ENCODE measurements around the gene TOP2B. TPM values are rescaled to one million over a fixed set of nuclear protein-coding genes. Genes with fewer than 3 reads are reported as not detected.

The TOP2B gene
- total RNA-seq, 6 experiments from 2014 or later, result 69.9 to 97.1 (median 88.5) TPM

DNA sequence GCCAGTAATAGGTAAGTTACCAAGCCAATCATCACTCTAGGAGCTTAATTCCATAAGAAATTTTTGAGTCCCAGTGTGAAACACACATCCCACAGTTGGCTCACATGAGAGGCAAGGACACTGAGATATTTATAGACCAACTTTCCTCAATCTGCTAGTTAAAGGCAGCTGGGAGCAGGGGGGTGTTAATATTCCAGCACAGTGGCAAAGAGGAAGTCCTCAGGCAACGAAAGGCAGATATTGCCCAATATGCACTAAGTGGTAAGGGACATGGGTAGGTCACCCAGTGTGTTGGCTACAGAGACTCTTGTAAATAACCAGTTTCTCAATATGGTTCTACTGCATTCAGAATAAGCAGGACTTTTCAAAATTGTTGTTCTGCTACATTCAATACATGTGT, 61.0 kb downstream of the TOP2B start:
- peak overlapping the region; percentile 54 for H3K4me3 Mint-ChIP-seq
- DNase-seq, result peak; percentile 21
- peaks cover 23% of the 10 kb centered on the region for H3K36me3 Mint-ChIP-seq (ENCODE audit: low read depth)
- H3K27me3 Mint-ChIP-seq (ENCODE audit: insufficient read depth), result no peaks in the 10 kb centered on the region; the same call in 1 of the 2 replicates
- no peak for TF ChIP-seq CTCF (IDR thresholded peaks at IDR 0.05)
- no peaks in the 10 kb centered on the region for H3K9me3 Mint-ChIP-seq
- H3K4me1 Mint-ChIP-seq (ENCODE audit: low read depth), result peaks cover 30% of the 10 kb centered on the region
- H3K27ac Mint-ChIP-seq, result peak overlapping the region; percentile 72

GRCh38 chr3:25597535-25598101, 67.1 kb downstream of the TOP2B start:
- no peak overlapping the region for H3K4me3 Mint-ChIP-seq
- H3K27ac Mint-ChIP-seq, result no peak overlapping the region
- H3K27me3 Mint-ChIP-seq (ENCODE audit: insufficient read depth), result no peaks in the 10 kb centered on the region; the same call in none of the 2 replicates
- 0 out of 2 replicates have a peak, but pooled peaks cover 8% of the 10 kb centered on the region for H3K36me3 Mint-ChIP-seq (ENCODE audit: low read depth)
- H3K9me3 Mint-ChIP-seq, result no peaks in the 10 kb centered on the region
- DNase-seq, result no peak
- no peak for TF ChIP-seq CTCF (IDR thresholded peaks at IDR 0.05)
- H3K4me1 Mint-ChIP-seq (ENCODE audit: low read depth), result peaks cover 18% of the 10 kb centered on the region

- DNase-seq, result peak; percentile 86
- TF ChIP-seq CTCF (IDR thresholded peaks at IDR 0.05), result peak; percentile 98
- no peaks in the 10 kb centered on the region; the same call in none of the 2 replicates for H3K27me3 Mint-ChIP-seq (ENCODE audit: insufficient read depth)
- H3K4me3 Mint-ChIP-seq, result no peak overlapping the region
- H3K36me3 Mint-ChIP-seq (ENCODE audit: low read depth), result 0 out of 2 replicates have a peak, but pooled peaks cover 8% of the 10 kb centered on the region
- H3K27ac Mint-ChIP-seq, result peak overlapping the region; percentile 68; the same call in 1 of the 2 replicates
- peaks cover 42% of the 10 kb centered on the region for H3K4me1 Mint-ChIP-seq (ENCODE audit: low read depth)
- H3K9me3 Mint-ChIP-seq, result no peaks in the 10 kb centered on the region
These were observed 70.7 kb downstream of the TOP2B start for GRCh38 chr3:25594007-25594502.

DNA sequence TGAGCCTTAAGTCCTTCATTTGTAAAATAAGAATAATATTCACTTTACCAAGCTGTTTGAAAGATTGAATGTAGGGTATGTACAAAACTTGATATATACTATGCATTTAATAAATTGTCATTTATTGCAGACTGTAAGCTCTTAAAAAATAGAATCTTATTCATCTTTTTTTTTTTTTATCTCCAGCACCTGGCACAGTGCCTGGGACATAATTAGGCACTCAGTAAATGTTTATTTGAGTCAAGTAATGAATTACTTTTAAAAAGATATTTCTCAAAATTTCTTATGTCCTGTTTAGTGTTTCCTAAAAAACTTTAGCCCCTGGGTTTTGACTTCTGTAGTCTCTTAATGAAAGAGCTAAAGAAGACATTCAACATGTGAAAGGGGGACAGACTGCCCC, 71.7 kb downstream of the TOP2B start:
- no peak overlapping the region; the same call in 1 of the 2 replicates for H3K4me3 Mint-ChIP-seq
- no peak for DNase-seq
- peak overlapping the region; percentile 93 for H3K27ac Mint-ChIP-seq
- no peak for TF ChIP-seq CTCF (IDR thresholded peaks at IDR 0.05)
- H3K36me3 Mint-ChIP-seq (ENCODE audit: low read depth), result peaks cover 4% of the 10 kb centered on the region; the same call in 1 of the 2 replicates
- peaks cover 52% of the 10 kb centered on the region for H3K4me1 Mint-ChIP-seq (ENCODE audit: low read depth)
- no peaks in the 10 kb centered on the region for H3K9me3 Mint-ChIP-seq
- H3K27me3 Mint-ChIP-seq (ENCODE audit: insufficient read depth), result no peaks in the 10 kb centered on the region; the same call in 1 of the 2 replicates

DNA sequence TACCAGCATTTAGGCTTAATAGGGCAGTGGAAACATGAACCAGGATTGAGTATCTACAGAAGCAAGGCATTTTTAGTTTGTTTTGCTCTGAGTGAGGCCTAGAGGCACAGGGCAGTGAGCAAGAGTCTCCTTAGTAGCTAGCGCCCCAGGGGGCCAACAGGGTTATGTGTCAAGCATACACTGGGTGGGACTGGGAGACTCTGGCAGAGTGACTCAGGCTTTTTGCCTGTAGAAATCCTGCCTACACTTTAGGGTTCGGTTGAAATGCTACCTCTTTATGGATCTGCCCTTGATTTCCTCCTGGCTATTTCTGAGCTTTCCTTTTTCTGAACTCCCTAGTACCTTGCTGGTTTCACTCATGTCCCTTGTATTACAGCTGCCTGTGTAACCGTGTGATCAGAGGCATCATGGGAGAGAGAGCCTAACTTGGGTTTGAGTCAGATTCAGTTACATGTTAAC, 72.2 kb downstream of the TOP2B start:
- H3K9me3 Mint-ChIP-seq, result no peaks in the 10 kb centered on the region
- no peaks in the 10 kb centered on the region; the same call in 1 of the 2 replicates for H3K27me3 Mint-ChIP-seq (ENCODE audit: insufficient read depth)
- peaks cover 57% of the 10 kb centered on the region for H3K4me1 Mint-ChIP-seq (ENCODE audit: low read depth)
- peak; percentile 87 for DNase-seq
- H3K4me3 Mint-ChIP-seq, result peak overlapping the region; percentile 11; the same call in 1 of the 2 replicates
- peak overlapping the region; percentile 93 for H3K27ac Mint-ChIP-seq
- TF ChIP-seq CTCF (IDR thresholded peaks at IDR 0.05), result peak; percentile 67
- H3K36me3 Mint-ChIP-seq (ENCODE audit: low read depth), result peaks cover 6% of the 10 kb centered on the region

Measured in HFFc6 (cell line).